ENCODE data around the gene CHADL.

Gene CHADL

GRCh38 chr22:41250127-41250526 lies 9.4 kb upstream of the CHADL start:
- no peak for TF ChIP-seq EZH2phosphoT487 (IDR thresholded peaks at IDR 0.05; ENCODE audit: low read length)
- TF ChIP-seq CTCF (IDR thresholded peaks at IDR 0.05; ENCODE audit: low read length), result no peak
- TF ChIP-seq EZH2 (optimal IDR thresholded peaks at IDR 0.05; ENCODE audit: low read depth, low read length), result no peak

GRCh38 chr22:41249442-41249841 lies 8.7 kb upstream of the CHADL start:
- H3K4me2 ChIP-seq (ENCODE audit: low read depth, low read length), result no peak overlapping the region
- no peak for TF ChIP-seq EZH2 (optimal IDR thresholded peaks at IDR 0.05; ENCODE audit: low read depth, low read length)
- no peak for TF ChIP-seq EZH2phosphoT487 (IDR thresholded peaks at IDR 0.05; ENCODE audit: low read length)
- no peak for TF ChIP-seq CTCF (IDR thresholded peaks at IDR 0.05; ENCODE audit: low read length)
- no peak overlapping the region for H2AFZ ChIP-seq (ENCODE audit: low read length)
- no peak overlapping the region for H3K4me3 ChIP-seq (ENCODE audit: low read length)
- no peaks in the 10 kb centered on the region for H4K20me1 ChIP-seq (ENCODE audit: insufficient read depth, low read length)
- no peaks in the 10 kb centered on the region for H3K4me1 ChIP-seq (ENCODE audit: low read length)
- DNase-seq, result no peak
- no peaks in the 10 kb centered on the region for H3K27me3 ChIP-seq (replicated peaks; ENCODE audit: insufficient read depth, low read length)
- no peaks in the 10 kb centered on the region for H3K9me3 ChIP-seq (replicated peaks; ENCODE audit: insufficient read depth, low read length)
- H3K36me3 ChIP-seq (replicated peaks; ENCODE audit: insufficient read depth, low read length), result peaks cover 8% of the 10 kb centered on the region
- H3K9ac ChIP-seq (ENCODE audit: low read length), result no peak overlapping the region
- no peaks in the 10 kb centered on the region; the same call in 1 of the 2 replicates for H3F3A ChIP-seq (ENCODE audit: insufficient read depth, low read length)
- no peaks in the 10 kb centered on the region for H3K9me2 ChIP-seq (replicated peaks; ENCODE audit: insufficient read depth, low read length)
- no peak overlapping the region for H3K27ac ChIP-seq (ENCODE audit: low read length)
- no peaks in the 10 kb centered on the region; the same call in 1 of the 2 replicates for H3K79me2 ChIP-seq (ENCODE audit: low read length)

More at GRCh38 chr22:41250127-41250526, 9.4 kb upstream of the CHADL start:
- H3K9me2 ChIP-seq (replicated peaks; ENCODE audit: insufficient read depth, low read length), result no peaks in the 10 kb centered on the region
- H3K9ac ChIP-seq (ENCODE audit: low read length), result no peak overlapping the region
- H3K4me2 ChIP-seq (ENCODE audit: low read depth, low read length), result no peak overlapping the region
- H3K36me3 ChIP-seq (replicated peaks; ENCODE audit: insufficient read depth, low read length), result peaks cover 8% of the 10 kb centered on the region
- H3K27ac ChIP-seq (ENCODE audit: low read length), result no peak overlapping the region
- H3K79me2 ChIP-seq (ENCODE audit: low read length), result no peaks in the 10 kb centered on the region; the same call in 1 of the 2 replicates
- H2AFZ ChIP-seq (ENCODE audit: low read length), result no peak overlapping the region
- no peaks in the 10 kb centered on the region for H3K27me3 ChIP-seq (replicated peaks; ENCODE audit: insufficient read depth, low read length)
- no peaks in the 10 kb centered on the region; the same call in 1 of the 2 replicates for H3F3A ChIP-seq (ENCODE audit: insufficient read depth, low read length)
- DNase-seq, result no peak
- no peaks in the 10 kb centered on the region for H4K20me1 ChIP-seq (ENCODE audit: insufficient read depth, low read length)
- no peaks in the 10 kb centered on the region for H3K9me3 ChIP-seq (replicated peaks; ENCODE audit: insufficient read depth, low read length)
- H3K4me3 ChIP-seq (ENCODE audit: low read length), result no peak overlapping the region
- H3K4me1 ChIP-seq (ENCODE audit: low read length), result no peaks in the 10 kb centered on the region

GRCh38 chr22:41248758-41249157 lies 8.0 kb upstream of the CHADL start:
- no peaks in the 10 kb centered on the region for H3K9me2 ChIP-seq (replicated peaks; ENCODE audit: insufficient read depth, low read length)
- no peak for TF ChIP-seq EZH2phosphoT487 (IDR thresholded peaks at IDR 0.05; ENCODE audit: low read length)
- TF ChIP-seq CTCF (IDR thresholded peaks at IDR 0.05; ENCODE audit: low read length), result no peak
- no peak for TF ChIP-seq EZH2 (optimal IDR thresholded peaks at IDR 0.05; ENCODE audit: low read depth, low read length)
- DNase-seq, result no peak
- H3K27me3 ChIP-seq (replicated peaks; ENCODE audit: insufficient read depth, low read length), result no peaks in the 10 kb centered on the region
- H3F3A ChIP-seq (ENCODE audit: insufficient read depth, low read length), result no peaks in the 10 kb centered on the region; the same call in 1 of the 2 replicates
- H3K79me2 ChIP-seq (ENCODE audit: low read length), result no peaks in the 10 kb centered on the region; the same call in 1 of the 2 replicates
- no peak overlapping the region for H3K4me2 ChIP-seq (ENCODE audit: low read depth, low read length)
- no peaks in the 10 kb centered on the region for H3K9me3 ChIP-seq (replicated peaks; ENCODE audit: insufficient read depth, low read length)
- no peak overlapping the region for H3K9ac ChIP-seq (ENCODE audit: low read length)
- H4K20me1 ChIP-seq (ENCODE audit: insufficient read depth, low read length), result no peaks in the 10 kb centered on the region
- H3K4me3 ChIP-seq (ENCODE audit: low read length), result no peak overlapping the region
- H3K27ac ChIP-seq (ENCODE audit: low read length), result no peak overlapping the region
- no peak overlapping the region for H2AFZ ChIP-seq (ENCODE audit: low read length)
- no peaks in the 10 kb centered on the region for H3K4me1 ChIP-seq (ENCODE audit: low read length)
- peaks cover 8% of the 10 kb centered on the region for H3K36me3 ChIP-seq (replicated peaks; ENCODE audit: insufficient read depth, low read length)
